Testis (tissue), 2 donors: ENCODE data around the gene UBASH3A.

Source experiments
- POLR2A ChIP-seq: fragments of 450-650 bp; IDR thresholded peaks from one replicate; pipeline ENCODE4 v1.6.1; 2017; ENCODE audit warnings: antibody characterized with exemption, mild to moderate bottlenecking, moderate library complexity
- TF ChIP-seq, protein P1 (sequence below), 3 experiments: fragments of 450-650 bp in 2 of 3; fragments of 200-600 bp in 1 of 3; sonication (generic) in 1 of 3; IDR thresholded peaks; one replicate each; pipeline ENCODE4 v1.5.1; 2016 to 2019; ENCODE audit warnings: antibody characterized with exemption in 3 of 3, mild to moderate bottlenecking in 2 of 3, moderate library complexity in 1 of 3

DNA sequence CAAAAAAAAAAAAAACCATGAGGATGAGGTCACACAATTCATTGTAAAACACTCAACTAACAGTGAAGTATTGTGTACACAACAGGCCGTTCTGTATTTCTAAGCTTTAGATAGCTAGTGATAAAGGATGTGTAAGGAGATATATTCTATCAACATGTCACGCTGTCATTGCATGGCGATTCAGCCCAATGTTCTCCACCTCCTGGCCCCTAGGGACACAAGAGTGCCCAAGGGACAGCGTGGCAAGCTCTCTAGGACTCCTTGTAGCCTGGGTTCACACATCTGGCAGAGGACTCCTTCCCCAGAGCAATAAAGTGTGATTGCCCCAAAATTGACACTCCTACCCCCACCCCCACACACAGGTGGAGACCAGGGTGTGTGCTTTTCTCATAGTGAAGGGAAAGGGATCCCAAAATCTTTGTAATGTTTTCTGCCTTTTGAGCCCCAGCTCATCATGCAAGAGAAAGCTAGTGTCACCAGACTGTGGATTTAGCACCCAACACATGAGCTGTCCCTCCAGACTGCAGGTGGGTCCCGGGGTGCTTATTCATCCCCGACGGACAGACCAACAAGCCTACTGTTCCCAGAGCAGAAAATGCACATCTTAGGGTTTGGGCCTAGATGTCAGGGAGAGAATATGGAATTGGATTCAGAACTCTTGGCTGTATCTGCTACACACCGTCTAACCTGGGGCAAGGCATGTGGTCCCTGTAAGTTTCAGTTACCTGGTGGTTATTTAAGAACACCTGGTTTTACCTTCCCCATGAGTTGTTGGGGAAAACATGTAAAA lies 19.4 kb upstream of the UBASH3A start:
- TF ChIP-seq, protein P1, sequence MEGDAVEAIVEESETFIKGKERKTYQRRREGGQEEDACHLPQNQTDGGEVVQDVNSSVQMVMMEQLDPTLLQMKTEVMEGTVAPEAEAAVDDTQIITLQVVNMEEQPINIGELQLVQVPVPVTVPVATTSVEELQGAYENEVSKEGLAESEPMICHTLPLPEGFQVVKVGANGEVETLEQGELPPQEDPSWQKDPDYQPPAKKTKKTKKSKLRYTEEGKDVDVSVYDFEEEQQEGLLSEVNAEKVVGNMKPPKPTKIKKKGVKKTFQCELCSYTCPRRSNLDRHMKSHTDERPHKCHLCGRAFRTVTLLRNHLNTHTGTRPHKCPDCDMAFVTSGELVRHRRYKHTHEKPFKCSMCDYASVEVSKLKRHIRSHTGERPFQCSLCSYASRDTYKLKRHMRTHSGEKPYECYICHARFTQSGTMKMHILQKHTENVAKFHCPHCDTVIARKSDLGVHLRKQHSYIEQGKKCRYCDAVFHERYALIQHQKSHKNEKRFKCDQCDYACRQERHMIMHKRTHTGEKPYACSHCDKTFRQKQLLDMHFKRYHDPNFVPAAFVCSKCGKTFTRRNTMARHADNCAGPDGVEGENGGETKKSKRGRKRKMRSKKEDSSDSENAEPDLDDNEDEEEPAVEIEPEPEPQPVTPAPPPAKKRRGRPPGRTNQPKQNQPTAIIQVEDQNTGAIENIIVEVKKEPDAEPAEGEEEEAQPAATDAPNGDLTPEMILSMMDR (IDR thresholded peaks at IDR 0.05): no peak
- TF ChIP-seq POLR2A: no peak
